Activated effector memory CD4-positive, alpha-beta T cell treated with Interleukin-2 at 50 U/mL for 16 hours (primary cell): ENCODE results near the gene ATXN3L.
"Not testable (repeated sequence)": the region's sequence is repeated elsewhere in the genome, so short reads cannot be mapped to it uniquely, and the experiment has no call there.

ENCODE experiments used
- DNase-seq: peaks from one replicate; pipeline ENCODE4 v3.0.0-alpha.2; 2020

ATXN3L gene

GRCh38 chrX:13304052-13304451 is 15.8 kb downstream of the ATXN3L start:
- DNase-seq, result no peak

- not testable (repeated sequence) for DNase-seq
Measured at GRCh38 chrX:13303248-13303647, 16.6 kb downstream of the ATXN3L start.

GRCh38 chrX:13298836-13299235 is 21.0 kb downstream of the ATXN3L start:
- DNase-seq, result no peak

- DNase-seq, result no peak
Measured at GRCh38 chrX:13295841-13296240, 24.0 kb downstream of the ATXN3L start.

- no peak for DNase-seq
Measured at GRCh38 chrX:13293700-13294099, 26.2 kb downstream of the ATXN3L start.

GRCh38 chrX:13290891-13291614 is 28.8 kb downstream of the ATXN3L start:
- DNase-seq, result no peak

GRCh38 chrX:13288671-13289070 is 31.2 kb downstream of the ATXN3L start:
- no peak for DNase-seq

- DNase-seq, result no peak
Measured at GRCh38 chrX:13287816-13288215, 32.0 kb downstream of the ATXN3L start.

- no peak for DNase-seq
Measured at GRCh38 chrX:13285693-13286092, 34.2 kb downstream of the ATXN3L start.

GRCh38 chrX:13285229-13285628 is 34.6 kb downstream of the ATXN3L start:
- DNase-seq, result no peak

- DNase-seq, result no peak
Measured at GRCh38 chrX:13284570-13284969, 35.3 kb downstream of the ATXN3L start.

- no peak for DNase-seq
Measured at GRCh38 chrX:13283950-13284546, 35.8 kb downstream of the ATXN3L start.

GRCh38 chrX:13283512-13283911 is 36.3 kb downstream of the ATXN3L start:
- DNase-seq, result no peak

- DNase-seq, result no peak
Measured at GRCh38 chrX:13281289-13281688, 38.6 kb downstream of the ATXN3L start.

GRCh38 chrX:13279279-13280018 is 40.4 kb downstream of the ATXN3L start:
- DNase-seq, result no peak

- no peak for DNase-seq
Measured at GRCh38 chrX:13277539-13277938, 42.3 kb downstream of the ATXN3L start.

- DNase-seq, result no peak
Measured at GRCh38 chrX:13276991-13277390, 42.9 kb downstream of the ATXN3L start.

GRCh38 chrX:13275031-13275430 is 44.8 kb downstream of the ATXN3L start:
- DNase-seq, result no peak

GRCh38 chrX:13272426-13272825 is 47.4 kb downstream of the ATXN3L start:
- no peak for DNase-seq

- no peak for DNase-seq
Measured at GRCh38 chrX:13271511-13271910, 48.3 kb downstream of the ATXN3L start.

GRCh38 chrX:13270360-13270759 is 49.5 kb downstream of the ATXN3L start:
- no peak for DNase-seq

- no peak for DNase-seq
Measured at GRCh38 chrX:13268874-13269273, 51.0 kb downstream of the ATXN3L start.
